ENCODE measurements around the gene JHY. TPM values are rescaled to one million over a fixed set of nuclear protein-coding genes. Genes with fewer than 3 reads are reported as not detected.

JHY gene
- total RNA-seq, 2 experiments from 2014 or later = 1.5 to 1.6 TPM

GRCh38 chr11:122983438-122984185 is 101.1 kb downstream of the JHY start:
- ChIA-PET POLR2A (no interaction called here), CTCF (interaction anchor here (2.1 kb wide), 1 partner anchor 39 kb away, joined by 5 read pairs; no protein-coding TSS in a partner anchor)
- DNase-seq = no peak
- no peaks in the 10 kb centered on the region for H3K36me3 Mint-ChIP-seq (ENCODE audit: low read depth)
- no peak for ATAC-seq
- no peak overlapping the region for H3K27ac Mint-ChIP-seq
- H3K4me3 Mint-ChIP-seq = peak overlapping the region; percentile 77
- no peaks in the 10 kb centered on the region for H3K9me3 Mint-ChIP-seq (ENCODE audit: insufficient read depth)
- peaks cover 81% of the 10 kb centered on the region for H3K27me3 Mint-ChIP-seq (ENCODE audit: low read depth)
- peaks cover 18% of the 10 kb centered on the region for H3K4me1 Mint-ChIP-seq (ENCODE audit: low read depth)

DNA sequence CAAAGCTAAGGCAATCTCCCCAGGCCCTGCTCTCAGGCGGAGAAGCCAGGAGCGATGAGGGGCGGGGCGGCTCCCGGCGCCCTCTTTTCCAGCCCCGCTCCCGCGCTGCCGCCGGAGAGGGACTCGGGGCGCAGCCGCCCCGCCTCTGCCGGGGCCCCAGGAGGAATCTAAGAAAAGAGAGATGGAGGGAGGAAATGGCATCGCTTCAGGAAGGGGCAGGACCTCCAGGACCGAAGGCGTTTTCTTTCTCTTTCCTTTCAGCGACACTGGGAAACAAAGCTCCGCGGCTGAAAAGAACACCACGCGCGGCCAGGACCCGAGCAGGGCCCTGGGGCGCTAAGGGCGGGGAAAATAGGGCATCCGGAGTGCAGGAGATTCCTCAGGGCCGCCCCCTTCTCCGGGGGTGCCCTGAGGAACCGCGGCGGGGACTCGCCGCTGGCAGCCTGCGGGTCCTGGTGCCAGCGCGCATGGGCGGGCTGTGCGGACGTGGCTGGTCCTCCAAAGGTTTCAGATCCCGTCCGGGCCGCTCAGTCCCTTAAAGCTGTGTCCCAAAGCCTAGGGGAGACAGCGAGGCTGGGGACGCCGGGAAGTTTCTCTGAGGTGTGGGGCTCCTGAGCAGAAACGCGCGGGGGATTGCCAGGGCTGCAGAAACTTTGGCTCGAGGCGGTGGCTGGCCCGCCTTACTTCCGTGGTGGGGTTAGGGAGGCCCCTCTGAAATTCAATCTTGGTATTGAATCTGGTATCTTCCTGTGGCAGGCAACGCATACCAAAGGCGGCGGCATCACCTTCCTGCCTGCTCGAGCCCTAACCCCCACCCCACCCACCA is 101.8 kb downstream of the JHY start:
- ATAC-seq (peak; percentile 46), DNase-seq (no peak)
- H3K27ac Mint-ChIP-seq = no peak overlapping the region
- CTCF ChIA-PET = interaction anchor here (1.0 to 2.1 kb wide), 3 partner anchors 37 to 262 kb away, joined by 3 to 6 read pairs (median 5); no protein-coding TSS in a partner anchor
- no peaks in the 10 kb centered on the region for H3K36me3 Mint-ChIP-seq (ENCODE audit: low read depth)
- no peaks in the 10 kb centered on the region for H3K9me3 Mint-ChIP-seq (ENCODE audit: insufficient read depth)
- peaks cover 18% of the 10 kb centered on the region for H3K4me1 Mint-ChIP-seq (ENCODE audit: low read depth)
- H3K27me3 Mint-ChIP-seq (ENCODE audit: low read depth) = peaks cover 76% of the 10 kb centered on the region
- POLR2A ChIA-PET = no interaction called here
- peak overlapping the region; percentile 77 for H3K4me3 Mint-ChIP-seq

DNA sequence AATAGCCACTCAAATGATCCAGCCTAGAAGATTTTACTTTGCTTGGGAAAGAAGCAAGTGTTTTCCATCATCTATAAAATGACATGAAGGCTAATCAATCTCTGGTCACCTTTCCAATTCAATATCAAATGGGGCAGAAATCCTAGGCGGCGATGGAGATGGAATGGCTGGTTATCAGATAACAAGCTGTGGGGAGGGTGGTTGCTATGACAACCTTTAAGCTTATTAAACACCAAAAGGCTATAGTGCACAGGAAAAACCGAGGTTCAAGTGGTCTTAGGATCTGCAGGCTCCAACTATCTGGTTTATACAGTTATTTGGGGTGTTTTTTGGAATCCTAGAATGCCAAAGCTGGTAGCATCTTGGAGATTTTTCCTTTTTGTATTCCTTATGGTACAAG is 113.0 kb downstream of the JHY start:
- no peaks in the 10 kb centered on the region for H3K36me3 Mint-ChIP-seq (ENCODE audit: low read depth)
- no peaks in the 10 kb centered on the region for H3K9me3 Mint-ChIP-seq (ENCODE audit: insufficient read depth)
- DNase-seq = no peak
- ATAC-seq = no peak
- no peaks in the 10 kb centered on the region for H3K4me1 Mint-ChIP-seq (ENCODE audit: low read depth)
- H3K27me3 Mint-ChIP-seq (ENCODE audit: low read depth) = peaks cover 20% of the 10 kb centered on the region
- no peak overlapping the region for H3K4me3 Mint-ChIP-seq
- H3K27ac Mint-ChIP-seq = no peak overlapping the region
- CTCF ChIA-PET = no interaction called here
- POLR2A ChIA-PET = no interaction called here

DNA sequence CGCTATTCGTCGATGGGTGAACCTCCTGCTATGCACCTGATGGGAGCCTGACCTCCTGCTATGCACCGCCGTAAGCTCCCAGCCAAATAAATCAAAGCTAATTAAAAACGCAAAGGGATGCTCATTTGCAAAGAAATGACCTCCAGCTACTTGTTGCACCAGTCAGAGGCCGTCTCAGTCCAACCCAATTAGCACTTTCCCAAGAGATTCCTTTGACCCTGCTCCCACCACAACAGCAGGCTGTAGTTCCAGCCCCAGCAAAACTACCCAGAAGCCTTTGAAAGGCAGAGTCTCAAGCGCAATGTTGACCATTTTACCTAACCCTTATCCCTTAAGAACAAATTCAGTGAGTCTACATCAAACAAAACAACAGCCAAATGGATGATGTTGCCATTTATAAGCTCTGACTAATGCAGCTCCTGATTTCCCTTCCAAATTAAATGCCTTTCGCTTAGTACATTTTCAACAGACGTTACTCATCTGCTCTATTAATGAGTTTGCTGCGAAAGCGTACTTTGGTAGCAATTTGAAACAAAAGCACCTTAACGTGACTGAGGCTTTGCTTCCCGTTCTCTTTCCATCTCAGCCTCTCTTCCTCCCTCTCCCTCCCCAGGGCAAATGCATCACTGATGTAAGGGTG is 116.3 kb downstream of the JHY start:
- Mint-ChIP-seq H3K36me3 (ENCODE audit: low read depth) (no peaks in the 10 kb centered on the region), H3K9me3 (ENCODE audit: insufficient read depth) (no peaks in the 10 kb centered on the region), H3K4me3 (no peak overlapping the region), H3K4me1 (ENCODE audit: low read depth) (no peaks in the 10 kb centered on the region), H3K27ac (no peak overlapping the region), H3K27me3 (ENCODE audit: low read depth) (peaks cover 16% of the 10 kb centered on the region)
- ChIA-PET CTCF (no interaction called here), POLR2A (no interaction called here)
- DNase-seq (no peak), ATAC-seq (no peak)

DNA sequence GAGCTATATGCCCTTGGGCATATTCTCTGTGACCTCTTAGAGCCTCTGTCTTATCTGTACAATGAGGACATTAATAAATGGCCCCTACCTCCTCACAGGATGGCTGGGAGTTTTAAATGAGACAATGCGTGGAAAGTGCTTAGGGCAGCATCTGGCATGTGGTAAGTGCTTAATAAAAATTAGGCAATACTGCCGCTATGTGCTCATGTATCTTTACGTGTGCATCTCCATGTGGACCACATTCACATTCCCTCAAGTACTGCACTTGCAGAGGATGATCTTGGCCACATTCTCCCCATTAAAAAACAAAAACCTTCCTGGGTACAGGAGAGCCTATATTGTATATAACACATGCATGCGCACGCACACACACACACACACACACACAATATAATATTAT is 118.2 kb downstream of the JHY start:
- H3K27me3 Mint-ChIP-seq (ENCODE audit: low read depth) = peaks cover 8% of the 10 kb centered on the region
- no peak overlapping the region for H3K27ac Mint-ChIP-seq
- no peaks in the 10 kb centered on the region for H3K36me3 Mint-ChIP-seq (ENCODE audit: low read depth)
- H3K4me3 Mint-ChIP-seq = no peak overlapping the region
- no peaks in the 10 kb centered on the region for H3K9me3 Mint-ChIP-seq (ENCODE audit: insufficient read depth)
- ChIA-PET POLR2A (no interaction called here), CTCF (interaction anchor here (0.9 to 1.0 kb wide), 2 partner anchors 20 to 140 kb away, joined by 3 read pairs; no protein-coding TSS in a partner anchor)
- DNase-seq = no peak
- no peaks in the 10 kb centered on the region for H3K4me1 Mint-ChIP-seq (ENCODE audit: low read depth)
- ATAC-seq = no peak

DNA sequence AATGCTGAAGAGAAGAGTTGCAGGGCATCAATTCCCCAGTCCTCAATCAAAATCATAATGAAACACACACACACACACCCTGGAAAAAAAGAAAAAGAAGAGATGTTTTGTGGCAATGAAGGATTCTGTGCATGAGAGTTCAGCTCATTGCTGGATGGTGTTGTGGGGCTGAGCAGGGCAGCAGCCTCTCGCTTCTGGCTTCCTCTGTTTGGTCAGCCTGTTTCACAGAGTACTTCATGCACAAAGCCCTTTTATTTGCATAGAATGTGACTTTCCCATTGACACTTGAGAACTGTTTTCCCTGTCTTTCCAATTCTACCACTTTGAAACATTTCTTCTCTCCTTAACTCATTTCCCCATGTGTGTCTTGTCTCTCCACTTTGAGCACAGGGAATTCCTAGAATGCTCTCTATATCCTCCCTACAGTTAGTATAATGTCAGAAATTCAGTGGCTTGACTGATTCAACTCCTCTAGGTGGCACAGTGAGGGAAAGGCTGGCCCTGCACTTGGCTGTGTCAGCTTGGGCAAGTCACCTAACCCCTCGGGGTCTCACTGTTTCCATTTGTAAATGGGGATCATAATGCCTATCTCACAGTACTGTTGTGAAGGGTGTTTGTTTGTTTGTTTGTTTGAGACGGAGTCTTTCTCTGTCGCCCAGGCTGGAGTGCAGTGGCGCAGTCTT is 124.4 kb downstream of the JHY start:
- H3K4me1 Mint-ChIP-seq (ENCODE audit: low read depth) = no peaks in the 10 kb centered on the region
- DNase-seq = no peak
- H3K36me3 Mint-ChIP-seq (ENCODE audit: low read depth) = no peaks in the 10 kb centered on the region
- H3K9me3 Mint-ChIP-seq (ENCODE audit: insufficient read depth) = no peaks in the 10 kb centered on the region
- CTCF ChIA-PET = no interaction called here
- no peak overlapping the region for H3K27ac Mint-ChIP-seq
- no peak overlapping the region for H3K4me3 Mint-ChIP-seq
- ATAC-seq = no peak
- H3K27me3 Mint-ChIP-seq (ENCODE audit: low read depth) = peaks cover 2% of the 10 kb centered on the region
- POLR2A ChIA-PET = no interaction called here

Other genes with a start within 250 kb of the JHY start
- 10 to 100 TPM; 66.6 to 75.0 TPM for gene UBASH3B, start 227.0 kb upstream of the JHY start, total RNA-seq
- gene CRTAM, start 44.3 kb upstream of the JHY start, total RNA-seq = 1 to 10 TPM; 8.0 TPM
- gene BSX, start 99.1 kb downstream of the JHY start, total RNA-seq = not detected
- gene HSPA8, start 179.4 kb downstream of the JHY start, total RNA-seq = 1,000 to 10,000 TPM; 2,408 to 2,413 TPM

All from activated CD8-positive, alpha-beta T cell treated with anti-CD3 and anti-CD28 coated beads, Interleukin-2, amount 10 ng/mL, durations not matched to agents 7 days and 5 days (primary cell).